ENCODE results near the gene BAG5.
A peak's percentile ranks its signal among the peaks of the same experiment; 100 is the strongest.
"Not testable (repeated sequence)": the region's sequence is repeated elsewhere in the genome, so short reads cannot be mapped to it uniquely, and the experiment has no call there.

BAG5 gene, protein sequence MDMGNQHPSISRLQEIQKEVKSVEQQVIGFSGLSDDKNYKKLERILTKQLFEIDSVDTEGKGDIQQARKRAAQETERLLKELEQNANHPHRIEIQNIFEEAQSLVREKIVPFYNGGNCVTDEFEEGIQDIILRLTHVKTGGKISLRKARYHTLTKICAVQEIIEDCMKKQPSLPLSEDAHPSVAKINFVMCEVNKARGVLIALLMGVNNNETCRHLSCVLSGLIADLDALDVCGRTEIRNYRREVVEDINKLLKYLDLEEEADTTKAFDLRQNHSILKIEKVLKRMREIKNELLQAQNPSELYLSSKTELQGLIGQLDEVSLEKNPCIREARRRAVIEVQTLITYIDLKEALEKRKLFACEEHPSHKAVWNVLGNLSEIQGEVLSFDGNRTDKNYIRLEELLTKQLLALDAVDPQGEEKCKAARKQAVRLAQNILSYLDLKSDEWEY

GRCh38 chr14:103562429-103563225, at the start of gene BAG5, which contains the start of gene COA8:
Gene BAG5 (minus strand): TSS chr14:103562657. CDS start chr14:103561164, 1,493 bp downstream.
Gene COA8 (plus strand): TSS chr14:103562960. CDS start chr14:103563002, 42 bp downstream.
- peak; percentile 88 for DNase-seq (ENCODE audit: low read depth, low spot score)

DNA sequence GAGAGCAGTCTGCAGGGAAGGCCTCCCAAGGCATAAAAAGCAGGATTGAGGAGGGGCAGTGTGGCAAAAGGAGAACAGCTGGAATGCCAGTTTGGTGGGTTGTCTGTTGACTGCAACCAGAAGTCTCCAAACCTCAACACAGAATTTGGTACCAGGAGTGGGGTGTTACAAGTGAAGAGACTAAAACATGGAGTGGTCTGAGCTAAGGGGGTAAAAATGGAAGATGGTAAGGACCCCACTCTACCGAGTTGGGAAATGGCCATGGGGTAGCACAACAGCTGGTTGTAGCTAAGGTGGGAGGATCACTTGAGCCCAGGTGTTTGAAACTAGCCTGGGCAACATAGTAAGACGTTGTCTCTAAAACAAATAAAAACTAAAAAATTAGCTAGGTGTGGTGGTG, 48.8 kb upstream of the BAG5 start:
- DNase-seq (ENCODE audit: low read depth, low spot score): no peak

- not testable (repeated sequence) for DNase-seq (ENCODE audit: low read depth, low spot score)
Measured at GRCh38 chr14:103609081-103609480, 46.6 kb upstream of the BAG5 start.

GRCh38 chr14:103607822-103608221, 45.4 kb upstream of the BAG5 start:
- no peak for DNase-seq (ENCODE audit: low read depth, low spot score)

DNA sequence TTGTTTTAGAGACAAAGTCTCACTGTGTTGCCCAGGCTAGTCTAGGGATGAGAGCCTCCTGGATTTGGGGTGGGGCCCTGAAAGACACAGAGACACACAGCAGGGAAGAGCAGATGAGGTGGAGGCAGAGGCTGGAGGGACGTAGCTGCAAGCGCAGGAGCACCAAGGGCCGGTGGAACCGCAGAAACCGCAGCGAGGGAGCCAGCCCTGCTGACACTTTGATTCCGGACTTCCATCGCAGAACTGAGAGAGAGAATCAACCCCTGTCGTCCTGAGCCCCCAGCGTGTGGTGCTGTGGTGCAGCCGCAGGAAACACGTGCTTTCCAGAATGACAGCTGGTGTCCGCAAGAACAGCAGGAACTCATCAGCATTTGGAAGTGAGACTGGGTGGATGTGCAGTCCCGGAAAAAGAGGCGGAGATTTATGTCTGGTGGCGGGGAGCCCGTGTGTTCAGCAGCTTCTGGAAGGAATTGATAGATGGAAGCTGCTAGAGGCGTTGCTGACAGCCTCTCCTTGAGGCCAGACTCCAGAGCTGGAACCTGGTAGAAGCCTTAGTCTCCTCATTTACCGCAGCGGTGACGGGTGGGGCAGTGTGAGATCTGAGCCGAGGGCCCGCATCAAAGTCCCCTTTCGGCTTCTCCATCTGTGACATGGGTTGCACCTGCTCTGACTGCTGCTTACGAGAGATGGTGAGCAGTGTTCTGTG, 44.7 kb upstream of the BAG5 start:
- peak; percentile 81 for DNase-seq (ENCODE audit: low read depth, low spot score)

- no peak for DNase-seq (ENCODE audit: low read depth, low spot score)
Measured at GRCh38 chr14:103604620-103605019, 42.2 kb upstream of the BAG5 start.

DNA sequence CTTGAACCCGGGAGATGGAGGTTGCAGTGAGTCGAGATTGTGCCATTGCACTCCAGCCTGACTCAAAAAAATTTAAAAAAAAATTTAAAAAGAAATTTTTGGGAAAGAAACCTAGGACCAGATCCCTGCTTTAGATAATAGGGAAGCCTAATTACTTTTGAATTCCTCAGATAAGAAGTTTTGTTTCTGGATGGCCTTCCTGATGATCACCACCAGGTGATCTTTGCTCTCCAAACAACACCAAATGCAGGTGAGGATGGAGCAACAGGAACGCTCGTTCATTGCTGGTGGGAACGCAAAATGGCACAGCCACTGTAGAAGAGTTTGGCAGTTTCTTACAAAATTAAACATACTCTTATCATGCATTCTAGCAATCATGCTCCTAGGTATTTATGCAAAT, 38.0 kb upstream of the BAG5 start:
- DNase-seq (ENCODE audit: low read depth, low spot score): no peak

DNA sequence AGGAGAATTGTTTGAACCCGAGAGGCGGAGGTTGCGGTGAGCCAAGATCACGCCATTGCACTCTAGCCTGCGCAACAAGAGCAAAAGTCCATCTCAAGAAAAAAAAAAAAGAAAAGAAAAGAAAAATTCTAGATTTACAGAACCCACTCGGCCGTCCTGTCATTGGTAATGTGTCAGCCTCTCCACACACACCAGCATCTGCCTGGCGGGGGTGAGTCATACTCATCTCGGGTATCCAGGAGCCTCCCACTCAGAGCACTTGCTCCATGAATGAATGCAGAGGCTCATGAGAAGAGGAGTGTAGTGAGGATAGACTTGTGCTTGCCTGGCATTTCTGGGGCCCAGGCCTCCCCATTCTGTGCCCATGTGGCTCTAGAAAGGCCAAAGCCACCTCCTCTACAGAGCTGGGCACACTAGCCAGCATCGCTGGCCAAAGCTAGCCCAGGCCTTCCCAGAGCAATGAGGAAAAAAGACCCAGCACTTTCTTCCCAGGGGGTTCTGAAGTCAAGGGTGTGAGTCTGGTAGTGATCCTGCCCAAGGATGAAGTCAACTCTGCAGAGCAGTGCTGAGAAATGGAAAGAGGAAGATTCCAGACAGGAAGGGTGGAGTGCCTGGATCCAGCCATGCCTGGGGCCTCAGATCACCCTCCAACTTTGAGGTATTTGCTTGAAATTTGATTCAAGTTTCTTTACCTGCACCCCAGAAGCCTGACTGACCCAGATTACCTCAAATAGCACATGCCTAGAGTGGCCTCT, 35.3 kb upstream of the BAG5 start:
- no peak for DNase-seq (ENCODE audit: low read depth, low spot score)

GRCh38 chr14:103594265-103594664, 31.8 kb upstream of the BAG5 start:
- peak; percentile 90 for DNase-seq (ENCODE audit: low read depth, low spot score)

- no peak for DNase-seq (ENCODE audit: low read depth, low spot score)
Measured at GRCh38 chr14:103593577-103593976, 31.1 kb upstream of the BAG5 start.

DNA sequence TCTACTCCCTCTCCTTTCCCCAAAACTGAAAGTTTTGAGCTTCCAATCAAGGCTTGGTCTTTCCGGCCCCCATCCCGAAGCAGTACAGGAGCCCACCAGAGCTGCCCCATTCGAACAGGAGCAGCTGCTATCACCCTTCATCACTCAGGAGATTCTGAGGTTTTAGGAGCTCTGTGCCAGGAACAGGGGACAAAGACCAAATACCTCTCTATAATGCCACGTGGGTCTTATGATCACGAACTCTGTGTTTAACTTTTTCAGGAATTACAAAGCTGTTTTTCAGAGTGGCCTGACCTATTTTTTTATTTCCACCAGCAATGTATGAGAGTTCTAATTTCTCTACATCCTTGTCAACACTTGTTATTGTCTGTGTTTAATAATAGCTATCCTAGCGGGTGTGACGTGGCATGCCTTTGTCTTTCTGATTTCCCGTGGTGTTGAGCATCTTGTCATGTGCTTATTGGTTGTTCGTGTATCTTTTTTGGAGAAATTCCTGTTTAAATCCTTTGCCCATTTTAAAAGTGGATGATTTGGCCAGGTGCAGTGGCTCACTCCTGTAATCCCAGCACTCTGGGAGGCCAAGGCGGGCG, 22.0 kb upstream of the BAG5 start:
- DNase-seq (ENCODE audit: low read depth, low spot score): no peak

GRCh38 chr14:103581954-103582703, 19.7 kb upstream of the BAG5 start:
- DNase-seq (ENCODE audit: low read depth, low spot score): no peak

DNA sequence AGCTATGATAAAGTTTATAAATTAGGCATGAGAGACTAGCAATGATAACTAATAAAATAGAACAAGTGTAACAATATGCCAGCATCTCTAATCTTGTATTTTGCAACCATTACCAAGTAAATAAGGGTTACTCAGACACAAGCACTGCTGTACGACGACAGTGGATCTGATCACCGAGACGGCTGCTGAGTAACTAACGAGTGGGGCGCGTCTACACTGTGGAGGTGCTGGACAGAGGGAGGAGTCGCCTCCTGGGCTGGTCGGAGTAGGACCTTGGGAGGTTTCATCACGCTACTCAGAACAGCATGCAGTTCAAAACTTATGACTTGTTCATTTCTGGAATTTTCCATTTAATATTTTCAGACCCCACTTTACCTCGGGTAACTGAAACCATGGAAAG, 18.7 kb upstream of the BAG5 start:
- DNase-seq (ENCODE audit: low read depth, low spot score): no peak

DNA sequence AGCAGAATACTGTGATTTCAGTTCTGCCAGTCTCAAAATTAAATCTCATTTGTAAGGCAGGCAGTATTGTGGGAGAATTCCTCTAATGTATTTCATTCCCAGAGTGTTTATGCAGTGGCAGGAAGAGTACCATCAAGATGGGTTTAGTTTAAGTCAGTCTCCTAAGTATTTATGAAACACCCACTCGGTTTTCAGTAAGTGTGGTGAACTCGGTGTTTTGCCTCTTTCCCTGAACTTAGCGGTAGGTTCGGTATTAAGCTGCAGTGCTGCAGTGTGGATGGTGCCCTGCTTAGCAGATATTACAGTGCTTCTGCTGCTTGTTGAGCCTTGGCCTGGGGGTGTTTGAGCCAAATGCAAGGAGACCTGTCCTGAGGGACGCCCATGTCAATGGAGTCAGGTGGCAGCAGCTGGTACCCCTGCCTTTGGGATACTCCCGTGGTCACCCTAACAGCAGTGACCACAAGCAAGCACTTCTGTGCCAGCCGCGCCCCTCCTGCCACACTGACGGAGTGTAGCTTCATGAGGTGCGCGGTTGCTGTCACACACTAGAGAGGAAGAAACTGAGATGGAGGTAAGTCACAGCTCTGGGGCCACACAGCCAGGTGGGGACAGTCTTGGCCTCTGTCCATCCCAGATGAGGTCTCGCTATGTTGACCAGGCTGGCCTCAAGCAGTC, 16.1 kb upstream of the BAG5 start:
- no peak for DNase-seq (ENCODE audit: low read depth, low spot score)

DNA sequence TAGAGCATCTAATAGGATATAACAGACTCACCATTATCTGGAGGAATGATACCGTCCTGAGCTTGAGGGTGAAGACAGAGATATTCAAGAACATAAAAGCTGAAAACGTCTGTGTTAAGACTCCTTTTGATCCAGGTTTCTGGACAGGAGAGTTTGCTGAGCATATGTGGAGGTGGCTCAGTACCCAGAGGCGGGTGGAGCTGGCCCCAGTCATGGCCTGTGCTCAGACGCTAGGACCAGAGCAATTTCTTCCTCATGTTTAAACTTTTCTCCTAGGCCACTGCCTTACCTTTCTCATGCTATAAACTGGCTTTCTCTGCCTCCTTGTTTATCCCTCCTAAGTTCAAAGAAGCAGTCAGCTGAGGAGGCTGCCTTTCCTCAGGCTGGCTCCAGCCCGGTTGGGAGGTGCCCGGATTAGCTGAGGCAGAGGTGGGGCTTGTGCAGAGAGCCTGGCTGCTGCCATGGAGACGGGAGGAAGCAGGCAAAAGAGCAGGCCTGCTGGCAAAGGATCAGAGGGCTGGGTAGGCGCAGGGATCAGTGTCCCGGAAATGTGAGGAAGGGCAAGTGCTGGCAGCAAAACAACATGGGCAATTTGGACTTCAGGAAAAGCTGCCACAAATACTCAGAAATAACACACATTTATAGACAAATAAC, 14.0 kb upstream of the BAG5 start:
- DNase-seq (ENCODE audit: low read depth, low spot score): peak; percentile 85

DNA sequence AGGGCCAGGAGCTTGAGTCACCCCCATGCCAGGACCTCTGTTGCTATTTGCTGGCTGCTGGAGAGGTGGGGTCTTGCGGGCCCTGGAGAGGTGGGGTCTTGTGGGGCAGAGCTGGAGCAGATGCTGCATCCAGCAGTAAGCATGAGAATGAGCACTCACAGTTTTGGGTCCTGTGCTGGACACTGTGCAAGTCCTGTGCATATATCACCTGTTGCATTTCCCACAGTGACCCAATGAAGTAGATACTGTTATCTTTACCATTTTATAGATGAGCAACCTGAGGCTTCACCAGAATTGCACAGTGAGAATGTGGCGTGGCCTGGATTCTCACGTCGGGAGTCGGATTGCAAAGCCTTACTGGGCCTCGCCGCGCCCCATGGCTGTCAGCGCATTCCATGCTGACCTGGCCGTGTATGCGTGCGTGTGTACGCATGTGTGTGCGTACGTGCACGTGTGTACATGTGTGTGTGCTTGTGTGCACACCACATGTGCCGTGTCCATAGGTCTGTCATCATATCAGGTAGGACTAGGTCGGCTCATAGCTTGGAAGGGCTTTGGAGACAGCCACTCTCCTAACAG, 12.3 kb upstream of the BAG5 start:
- no peak for DNase-seq (ENCODE audit: low read depth, low spot score)

GRCh38 chr14:103574104-103574503, 11.6 kb upstream of the BAG5 start:
- no peak for DNase-seq (ENCODE audit: low read depth, low spot score)

- no peak for DNase-seq (ENCODE audit: low read depth, low spot score)
Measured at GRCh38 chr14:103569408-103569807, 7.0 kb upstream of the BAG5 start.

GRCh38 chr14:103568952-103569351, 6.5 kb upstream of the BAG5 start:
- peak; percentile 73 for DNase-seq (ENCODE audit: low read depth, low spot score)

All from ELF-1 (cell line).